IPS-NIHi11 (cell line): Measurements from ENCODE around the gene PIK3CB.
"Not testable (repeated sequence)": the region's sequence is repeated elsewhere in the genome, so short reads cannot be mapped to it uniquely, and the experiment has no call there.

Experiments used
- DNase-seq: peaks from one replicate; pipeline ENCODE4 v3.0.0; 2012; ENCODE audit warnings: mixed read lengths, low spot score

The PIK3CB gene

DNA sequence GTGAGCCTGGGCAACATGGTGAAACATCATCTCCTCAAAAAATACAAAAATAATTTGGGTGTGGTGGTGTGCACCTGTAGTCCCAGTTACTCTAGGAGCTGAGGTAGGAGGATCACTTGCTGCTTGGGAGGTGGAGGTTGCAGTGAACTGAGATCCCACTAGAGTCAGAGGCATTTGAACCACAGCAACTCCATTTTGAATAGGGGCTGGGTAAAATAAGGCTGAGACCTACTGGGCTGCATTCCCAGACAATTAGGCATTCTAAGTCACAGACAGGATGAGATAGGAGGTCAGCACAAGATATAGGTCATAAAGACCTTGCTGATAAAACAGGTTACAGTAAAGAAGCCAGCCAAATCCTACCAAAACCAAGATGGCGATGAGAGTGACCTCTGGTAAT, 12.1 kb upstream of the PIK3CB start:
- not testable (repeated sequence) for DNase-seq

GRCh38 chr3:138846262-138846791, 11.6 kb upstream of the PIK3CB start:
- no peak for DNase-seq

GRCh38 chr3:138845771-138846173, 11.0 kb upstream of the PIK3CB start:
- DNase-seq: no peak

- no peak for DNase-seq
These were observed 10.5 kb upstream of the PIK3CB start for GRCh38 chr3:138845181-138845601.

- no peak for DNase-seq
These were observed 7.9 kb upstream of the PIK3CB start for GRCh38 chr3:138842483-138843188.

- DNase-seq: not testable (repeated sequence)
These were observed 3.7 kb upstream of the PIK3CB start for GRCh38 chr3:138838385-138838784.

DNA sequence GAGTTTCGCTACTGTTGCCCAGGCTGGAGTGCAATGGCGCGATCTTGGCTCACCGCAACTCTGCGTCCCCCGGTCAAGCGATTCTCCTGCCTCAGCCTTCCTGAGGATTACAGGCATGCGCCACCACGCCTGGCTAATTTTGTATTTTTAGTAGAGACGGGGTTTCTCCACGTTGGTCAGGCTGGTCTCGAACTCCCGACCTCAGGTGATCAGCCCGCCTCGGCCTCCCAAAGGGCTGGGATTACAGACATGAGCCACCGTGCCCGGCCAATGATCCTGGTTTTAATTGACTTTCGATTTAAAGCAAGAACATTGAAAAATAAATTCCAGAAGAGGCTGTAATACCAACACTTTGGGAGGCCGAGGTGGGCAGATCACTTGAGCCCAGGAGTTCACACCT, 1.1 kb upstream of the PIK3CB start:
- DNase-seq: not testable (repeated sequence)

GRCh38 chr3:138835397-138835757, 649 bp upstream of the PIK3CB start:
- no peak for DNase-seq

DNA sequence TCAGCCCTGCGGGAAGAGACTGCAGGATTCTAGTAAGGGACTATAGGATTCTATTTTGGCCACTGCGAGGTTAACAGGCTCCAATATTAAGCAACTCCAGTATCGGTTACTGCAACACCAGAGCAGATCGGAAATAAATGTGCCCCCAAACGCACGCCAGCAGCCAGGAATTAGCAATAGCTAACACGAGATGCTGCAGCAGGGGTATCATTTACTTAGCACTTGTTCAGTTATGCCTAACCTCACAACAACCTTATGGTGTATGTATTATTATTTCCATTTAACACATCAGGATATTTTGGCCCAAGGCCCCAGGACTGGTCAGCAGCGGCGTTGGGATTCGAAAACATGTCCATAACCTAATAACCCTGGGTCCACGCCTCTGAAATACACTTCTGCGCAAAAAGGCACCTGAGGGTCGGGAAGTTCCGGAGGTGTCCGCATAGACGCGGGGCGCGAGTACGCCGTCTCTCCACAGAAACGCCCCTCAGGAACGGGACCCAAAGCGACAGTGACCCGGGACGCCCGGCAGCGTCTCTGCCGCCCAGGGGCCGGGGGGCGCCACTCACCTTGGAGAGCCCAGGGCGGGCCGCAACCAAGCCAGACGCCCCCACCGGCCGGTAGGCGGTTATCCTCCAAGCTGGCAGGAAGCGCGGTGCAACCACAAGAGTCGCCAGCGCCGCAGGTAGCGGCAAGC, 681 bp downstream of the PIK3CB start:
- DNase-seq: no peak

GRCh38 chr3:138832473-138833057, 2.2 kb downstream of the PIK3CB start:
- not testable (repeated sequence) for DNase-seq

- DNase-seq: no peak
These were observed 4.7 kb downstream of the PIK3CB start for GRCh38 chr3:138829886-138830510.

DNA sequence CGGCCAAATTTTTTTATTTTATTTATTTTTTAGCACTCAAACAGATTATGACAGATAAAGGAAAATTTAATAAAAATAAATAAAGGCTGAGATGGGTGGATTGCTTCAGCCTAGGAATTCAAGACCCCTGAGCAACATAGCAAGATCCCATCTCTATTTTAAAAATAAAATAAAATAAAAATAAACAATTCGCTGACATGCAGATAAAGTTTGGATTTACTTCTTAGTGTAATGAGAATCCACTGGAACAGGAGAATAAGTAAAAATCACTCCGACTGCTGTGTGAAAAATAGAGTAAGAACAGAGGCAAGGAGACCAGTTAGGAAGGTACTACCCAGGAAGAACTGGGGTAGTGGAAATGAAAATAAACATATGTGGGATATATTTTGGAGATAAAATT, 5.6 kb downstream of the PIK3CB start:
- no peak for DNase-seq

DNA sequence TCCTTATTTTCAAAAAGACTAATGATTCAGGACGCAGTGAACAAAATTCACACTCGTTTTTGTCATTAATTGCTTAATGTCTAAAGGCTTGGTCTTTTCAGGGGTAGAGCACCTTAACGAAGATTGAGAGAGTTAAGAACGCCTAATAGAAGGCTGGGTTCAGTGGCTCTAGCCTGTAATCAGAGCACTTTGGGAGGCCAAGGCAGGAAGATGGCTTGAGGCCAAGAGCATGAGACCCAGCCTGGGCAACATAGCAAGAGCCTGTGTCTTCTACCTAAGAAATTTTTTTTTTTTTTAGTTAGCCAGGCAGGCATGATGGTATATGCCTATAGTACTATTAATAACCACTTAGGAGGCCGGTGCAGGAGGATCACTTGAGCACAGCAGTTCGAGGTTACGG, 7.5 kb downstream of the PIK3CB start:
- DNase-seq: no peak

- DNase-seq: no peak
These were observed 9.4 kb downstream of the PIK3CB start for GRCh38 chr3:138825336-138825735.

GRCh38 chr3:138824114-138824506, 10.6 kb downstream of the PIK3CB start:
- peak; percentile 42 for DNase-seq

- not testable (repeated sequence) for DNase-seq
These were observed 14.3 kb downstream of the PIK3CB start for GRCh38 chr3:138820379-138820778.

- DNase-seq: no peak
These were observed 16.4 kb downstream of the PIK3CB start for GRCh38 chr3:138818185-138818860.

DNA sequence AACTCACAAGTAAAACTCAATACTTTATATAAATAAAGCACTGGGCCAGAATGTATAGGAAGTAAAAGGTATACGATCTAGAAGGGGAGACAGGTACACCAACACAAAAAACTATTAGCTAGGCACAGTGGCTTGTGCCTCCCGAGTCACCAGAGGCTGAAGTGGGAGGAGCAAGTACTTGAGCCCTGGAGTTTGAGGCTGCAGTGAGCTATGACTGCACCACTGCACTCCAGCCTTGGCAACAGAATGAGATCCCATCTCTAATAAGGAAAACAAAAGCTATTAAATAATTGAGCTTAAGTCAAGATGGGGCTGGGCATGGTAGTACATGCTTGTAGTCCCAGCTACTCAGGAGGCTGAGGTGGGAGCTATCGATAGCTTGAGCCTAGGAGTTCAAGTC, 17.0 kb downstream of the PIK3CB start:
- DNase-seq: no peak

- no peak for DNase-seq
These were observed 21.9 kb downstream of the PIK3CB start for GRCh38 chr3:138812806-138813205.

- DNase-seq: no peak
These were observed 25.1 kb downstream of the PIK3CB start for GRCh38 chr3:138809500-138810256.

DNA sequence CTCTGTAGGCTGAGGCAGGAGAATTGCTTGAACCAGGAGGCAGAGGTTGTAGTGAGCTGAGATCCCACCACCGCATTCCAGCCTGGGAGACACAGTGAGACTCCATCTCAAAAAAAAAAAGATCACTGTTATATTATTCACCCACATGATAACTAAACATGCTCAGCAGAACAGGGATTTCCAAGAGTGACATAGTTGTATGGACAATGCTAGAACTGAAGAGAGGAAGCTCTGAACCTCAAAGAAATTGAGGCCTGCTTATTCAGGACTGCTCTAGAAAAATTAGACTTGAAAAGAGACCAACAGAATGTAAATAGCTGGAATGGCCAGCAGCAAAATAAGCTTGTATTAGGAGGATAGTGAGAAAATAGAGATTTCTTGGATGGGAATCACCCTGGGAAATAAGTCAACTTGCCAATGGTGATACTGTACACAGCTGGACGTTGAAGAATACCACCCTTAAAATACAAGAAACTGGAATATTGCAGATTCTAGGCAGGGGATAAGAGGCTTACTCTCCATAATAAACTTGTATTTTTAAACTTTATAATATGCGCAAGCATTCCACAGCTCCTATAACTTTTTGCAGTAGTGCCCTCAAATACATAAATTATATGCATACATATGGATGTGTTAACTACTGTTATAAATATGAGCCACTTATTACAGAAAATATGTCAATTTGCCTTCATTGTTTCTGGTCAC, 28.2 kb downstream of the PIK3CB start:
- no peak for DNase-seq
